Measurements from ENCODE around the gene GGTLC3.
"Not testable (repeated sequence)": the region's sequence is repeated elsewhere in the genome, so short reads cannot be mapped to it uniquely, and the experiment has no call there.

Gene GGTLC3

GRCh38 chr22:18518061-18518460, at the start of gene GGTLC3:
TSS of gene GGTLC3 (minus strand) at chr22:18518161. CDS start at chr22:18517897, 264 bp downstream.
- DNase-seq: not testable (repeated sequence)

DNA sequence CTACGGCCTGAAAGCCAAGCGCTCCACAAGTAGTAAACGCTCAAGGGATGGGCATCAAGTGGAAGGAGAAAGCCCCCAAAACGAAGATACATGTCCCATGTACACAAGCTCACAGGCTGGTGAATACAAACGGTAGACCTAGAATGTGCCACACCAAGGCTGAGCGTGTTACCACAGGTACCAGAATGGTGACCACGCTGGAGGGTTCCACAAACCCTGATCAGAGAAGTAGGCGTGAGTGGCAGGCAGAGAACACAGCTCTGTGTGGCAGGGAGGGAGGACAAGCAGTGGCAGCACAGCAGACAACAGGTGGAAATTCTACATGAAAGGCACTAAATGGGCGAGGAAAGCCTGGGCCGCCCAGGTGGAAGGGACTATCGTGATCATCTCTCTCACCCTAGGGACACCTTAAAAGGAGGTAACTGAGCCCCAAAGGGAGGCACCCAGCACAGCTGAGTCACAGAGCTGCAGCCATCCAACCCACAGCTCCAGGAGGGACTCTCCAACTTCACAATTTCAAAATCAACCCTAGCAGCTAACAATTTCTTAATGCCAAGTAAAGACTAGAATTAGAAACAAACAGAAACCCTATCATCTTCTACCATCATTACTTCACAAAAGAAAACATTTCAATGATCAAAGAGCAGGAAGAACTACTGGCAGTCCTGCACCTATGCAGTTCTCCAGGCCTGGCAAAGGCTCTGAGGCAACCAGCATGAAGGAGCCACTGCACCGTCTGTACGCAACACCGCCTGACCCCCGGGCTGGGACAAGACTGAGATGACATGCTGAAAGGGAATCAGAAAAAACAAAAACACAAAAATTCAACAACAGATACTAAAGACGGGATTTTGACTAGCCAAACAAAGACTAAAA, 42.4 kb upstream of the GGTLC3 start:
- not testable (repeated sequence) for DNase-seq

- not testable (repeated sequence) for DNase-seq
Measured at GRCh38 chr22:18558939-18559338, 41.0 kb upstream of the GGTLC3 start.

DNA sequence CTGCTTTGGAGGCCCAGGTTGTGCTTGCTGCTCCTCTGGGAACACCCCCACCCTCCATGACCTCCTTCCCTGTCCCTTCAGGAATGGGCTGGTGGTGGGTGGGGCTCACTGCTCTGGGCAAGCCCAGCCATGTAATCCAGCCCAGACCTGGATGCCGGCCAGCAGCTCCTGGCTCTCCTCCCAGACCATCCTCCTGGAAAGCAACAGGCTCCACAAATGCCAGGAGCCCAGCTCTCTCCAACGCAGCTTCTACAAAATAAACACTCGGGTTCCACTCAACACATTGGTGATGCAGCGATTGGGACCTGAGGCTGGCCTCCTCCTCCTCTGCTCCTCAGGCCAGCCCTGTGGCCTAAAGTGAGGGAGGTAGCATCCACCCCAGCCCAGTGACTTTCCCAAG, 40.6 kb upstream of the GGTLC3 start:
- DNase-seq: not testable (repeated sequence)

GRCh38 chr22:18554280-18555256, 36.6 kb upstream of the GGTLC3 start:
- DNase-seq: not testable (repeated sequence)

DNA sequence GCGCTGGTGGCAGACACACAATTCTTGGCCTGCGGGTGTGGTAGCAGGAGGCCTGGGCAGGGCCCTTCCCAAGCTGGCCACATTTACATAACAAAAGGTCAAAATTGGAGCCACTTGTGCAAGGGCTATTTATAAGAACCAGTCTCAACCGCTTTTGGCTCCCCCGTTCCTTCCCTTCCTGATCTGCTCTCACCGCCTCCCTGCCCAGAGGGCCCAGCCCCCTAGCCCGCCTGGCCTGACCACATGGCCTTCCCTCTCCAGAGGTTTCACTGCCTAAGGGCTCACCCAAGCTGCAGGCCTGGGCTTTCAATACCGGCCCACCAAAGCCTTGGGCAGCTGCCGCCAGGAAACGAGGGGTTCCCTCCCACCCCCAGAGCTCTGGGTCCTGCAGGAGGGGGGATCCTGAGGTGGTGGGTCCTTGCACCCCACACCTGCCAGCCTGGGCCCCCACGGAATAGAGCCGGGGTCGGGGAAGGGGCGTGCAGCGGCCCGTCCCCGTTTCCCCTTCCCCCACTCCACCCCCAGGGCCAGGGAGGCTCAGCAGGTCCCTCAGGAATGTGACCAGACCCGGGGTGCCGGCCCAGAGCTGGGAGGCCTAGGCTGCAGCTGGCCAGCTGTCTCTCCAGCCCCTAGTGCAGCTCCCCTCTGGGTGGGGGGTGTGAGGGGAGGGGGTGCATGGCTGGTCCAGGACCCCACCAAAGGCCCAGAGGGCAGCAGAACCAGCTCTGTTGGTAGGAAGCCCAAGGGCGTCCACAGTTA, 35.1 kb upstream of the GGTLC3 start:
- DNase-seq: not testable (repeated sequence)

- DNase-seq: not testable (repeated sequence)
Measured at GRCh38 chr22:18551046-18551445, 33.1 kb upstream of the GGTLC3 start.

- not testable (repeated sequence) for DNase-seq
Measured at GRCh38 chr22:18549458-18550179, 31.7 kb upstream of the GGTLC3 start.

GRCh38 chr22:18544615-18545014, 26.7 kb upstream of the GGTLC3 start:
- not testable (repeated sequence) for DNase-seq

GRCh38 chr22:18543400-18543799, 25.4 kb upstream of the GGTLC3 start:
- not testable (repeated sequence) for DNase-seq

DNA sequence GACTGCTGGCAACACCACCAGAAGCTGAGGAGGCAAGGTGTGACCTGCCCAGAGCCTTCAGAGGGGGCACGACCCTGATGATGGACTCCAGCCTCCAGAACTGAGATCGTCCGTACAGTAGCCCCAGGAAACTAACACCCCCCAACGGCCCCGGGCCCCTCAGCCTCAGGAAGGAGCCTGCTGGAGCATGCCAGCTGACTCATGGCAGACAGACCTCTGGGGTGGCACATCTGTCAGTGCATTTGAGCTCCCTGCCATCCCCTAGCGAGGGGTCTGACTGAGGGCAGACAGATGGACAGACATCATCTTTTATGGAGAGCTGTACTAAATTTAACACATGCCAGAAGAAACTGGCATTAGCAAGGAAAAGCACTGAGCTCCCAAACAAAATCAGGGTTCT, 22.0 kb upstream of the GGTLC3 start:
- DNase-seq: not testable (repeated sequence)

- DNase-seq: not testable (repeated sequence)
Measured at GRCh38 chr22:18534315-18534714, 16.4 kb upstream of the GGTLC3 start.

GRCh38 chr22:18533633-18534032, 15.7 kb upstream of the GGTLC3 start:
- not testable (repeated sequence) for DNase-seq

DNA sequence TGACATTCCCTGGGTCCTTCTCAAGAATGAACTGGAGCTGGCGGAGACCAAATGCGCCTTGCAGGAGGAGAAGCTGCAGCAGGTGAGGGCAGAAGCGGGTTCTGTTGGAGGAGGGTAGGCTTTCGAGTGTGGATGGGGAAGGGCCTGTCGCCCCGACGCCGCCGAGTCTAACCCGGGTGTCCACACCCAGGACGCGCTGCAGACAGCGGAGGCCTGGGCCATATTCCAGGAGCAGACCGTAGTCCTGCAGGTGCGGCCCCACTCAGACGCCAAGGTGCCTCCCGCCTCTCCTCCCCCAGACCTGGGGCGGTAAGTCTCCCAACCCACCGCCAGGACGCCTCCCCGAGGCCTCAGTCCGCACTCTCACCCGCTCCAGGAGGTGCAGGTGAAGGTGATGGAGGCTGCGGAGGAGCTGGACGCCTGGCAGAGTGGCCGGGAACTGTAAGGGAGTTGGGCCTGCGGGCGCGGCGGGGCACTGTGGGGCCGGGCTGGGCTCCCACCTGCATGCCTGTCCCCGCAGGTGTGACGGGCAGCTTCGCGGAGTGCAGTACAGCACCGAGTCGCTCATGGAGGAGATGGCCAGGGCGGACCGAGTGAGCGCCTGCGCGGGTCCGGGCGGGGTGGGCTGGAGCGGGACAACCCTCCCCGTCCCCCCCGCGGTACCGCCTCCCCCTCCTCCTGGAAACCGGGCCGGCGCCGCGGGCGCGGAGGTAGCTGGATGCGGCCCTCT, 11.6 kb upstream of the GGTLC3 start:
- DNase-seq: not testable (repeated sequence)

- DNase-seq: peak; percentile 93
Measured at GRCh38 chr22:18528597-18529415, 10.8 kb upstream of the GGTLC3 start.

- not testable (repeated sequence) for DNase-seq
Measured at GRCh38 chr22:18527752-18528596, 10.0 kb upstream of the GGTLC3 start, which contains the start of gene TMEM191B. TSS of gene TMEM191B (plus strand) at chr22:18527802. CDS start at chr22:18527981, 179 bp downstream.

GRCh38 chr22:18523328-18523727, 5.4 kb upstream of the GGTLC3 start:
- DNase-seq: not testable (repeated sequence)

DNA sequence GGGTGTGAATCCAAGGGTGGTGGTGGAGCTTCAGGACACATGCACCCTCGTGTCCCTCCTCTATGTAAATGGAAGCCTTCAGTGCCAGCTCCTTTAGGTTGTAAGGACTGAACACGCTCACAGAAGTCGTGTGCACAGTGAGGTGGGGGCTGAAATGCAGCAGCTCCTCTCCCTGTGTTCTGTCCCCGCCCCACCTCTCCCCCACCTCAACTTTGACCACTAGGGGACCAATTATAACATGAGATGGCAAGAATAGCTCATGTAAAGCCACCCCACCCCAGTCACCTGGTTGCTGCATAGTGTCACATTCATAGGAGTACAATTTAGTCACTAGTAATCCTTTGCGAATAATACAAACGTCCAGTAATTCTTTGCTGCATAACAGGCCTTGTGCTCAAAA, 4.8 kb upstream of the GGTLC3 start:
- DNase-seq: not testable (repeated sequence)

DNA sequence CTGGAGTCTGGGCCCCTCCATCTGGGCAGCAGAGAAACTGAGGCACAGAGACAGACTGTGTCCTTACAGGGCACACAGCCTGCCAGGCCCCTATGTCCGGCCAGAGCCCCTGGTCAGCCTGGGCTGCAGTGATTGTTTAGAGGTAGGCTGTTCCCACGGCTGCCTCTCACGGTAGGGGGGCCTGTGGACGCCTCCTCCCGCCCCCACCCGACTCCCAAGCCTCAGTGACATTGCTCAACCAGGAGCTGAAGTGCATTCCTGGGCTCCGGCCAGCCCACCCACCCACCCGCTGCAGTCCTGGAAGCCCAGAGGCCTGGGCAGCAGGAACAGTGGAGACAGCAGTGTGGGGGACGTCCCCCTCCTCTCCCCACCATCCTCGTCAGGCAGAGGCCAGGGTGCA, 4.5 kb downstream of the GGTLC3 start:
- DNase-seq: not testable (repeated sequence)
